GM12891 (cell line): ENCODE data around the gene PPT2.
A peak's percentile ranks its signal among the peaks of the same experiment; 100 is the strongest.

Experiments used
- DNase-seq: peaks from one replicate; pipeline ENCODE4 v3.0.0; 2011; ENCODE audit warnings: low spot score; ENCODE audit not compliant: insufficient read length
- FAIRE-seq: peaks from 2 replicates; lab custom pipeline; 2011; peaks lifted over from hg19 to GRCh38; lab: Jason Lieb, UNC
- PAX5 ChIP-seq: IDR thresholded peaks from 2 replicates; pipeline ENCODE4 v1.6.1; 2011; ENCODE audit warnings: low read length, moderate library complexity, mild to moderate bottlenecking; ENCODE audit not compliant: insufficient read depth, severe bottlenecking
- POLR2A ChIP-seq: IDR thresholded peaks from 2 replicates; pipeline ENCODE4 v1.6.1; 2011; ENCODE audit warnings: low read depth, low read length, control low read depth
- POLR2AphosphoS5 ChIP-seq: IDR thresholded peaks from 2 replicates; pipeline ENCODE4 v1.6.1; 2011; ENCODE audit warnings: low read depth, low read length, control low read depth
- POU2F2 ChIP-seq: IDR thresholded peaks from 2 replicates; pipeline ENCODE4 v1.6.1; 2011; ENCODE audit warnings: low read depth, mild to moderate bottlenecking, control low read depth, low read length, moderate library complexity
- SPI1 ChIP-seq: IDR thresholded peaks from 2 replicates; pipeline ENCODE4 v1.6.1; 2011; ENCODE audit warnings: low read depth, low read length, control low read depth
- TAF1 ChIP-seq: IDR thresholded peaks from 2 replicates; pipeline ENCODE4 v1.6.1; 2011; ENCODE audit warnings: low read depth, low read length, control low read depth

The PPT2 gene

DNA sequence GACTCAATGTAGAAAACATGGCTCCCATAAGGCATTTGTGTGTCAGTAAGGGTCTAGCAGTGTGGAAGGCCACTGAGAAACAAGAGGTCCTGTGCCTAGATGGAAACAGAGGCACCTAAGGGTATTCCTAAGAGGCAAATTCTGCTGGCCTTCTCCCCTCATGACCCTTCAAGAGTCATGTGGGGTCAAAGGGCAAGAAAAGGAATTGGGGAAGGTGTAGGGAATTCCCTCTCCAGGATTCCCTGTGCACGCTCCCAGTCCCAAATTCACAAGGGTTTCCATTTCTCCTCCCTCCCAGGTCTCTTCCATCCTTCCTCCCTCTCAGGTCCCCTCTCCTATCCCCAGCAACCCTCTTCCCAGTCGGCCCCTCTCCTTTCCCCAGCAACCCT, 21.4 kb downstream of the PPT2 start:
- FAIRE-seq, result no peak
- TF ChIP-seq POLR2A, result no peak
- no peak for DNase-seq

DNA sequence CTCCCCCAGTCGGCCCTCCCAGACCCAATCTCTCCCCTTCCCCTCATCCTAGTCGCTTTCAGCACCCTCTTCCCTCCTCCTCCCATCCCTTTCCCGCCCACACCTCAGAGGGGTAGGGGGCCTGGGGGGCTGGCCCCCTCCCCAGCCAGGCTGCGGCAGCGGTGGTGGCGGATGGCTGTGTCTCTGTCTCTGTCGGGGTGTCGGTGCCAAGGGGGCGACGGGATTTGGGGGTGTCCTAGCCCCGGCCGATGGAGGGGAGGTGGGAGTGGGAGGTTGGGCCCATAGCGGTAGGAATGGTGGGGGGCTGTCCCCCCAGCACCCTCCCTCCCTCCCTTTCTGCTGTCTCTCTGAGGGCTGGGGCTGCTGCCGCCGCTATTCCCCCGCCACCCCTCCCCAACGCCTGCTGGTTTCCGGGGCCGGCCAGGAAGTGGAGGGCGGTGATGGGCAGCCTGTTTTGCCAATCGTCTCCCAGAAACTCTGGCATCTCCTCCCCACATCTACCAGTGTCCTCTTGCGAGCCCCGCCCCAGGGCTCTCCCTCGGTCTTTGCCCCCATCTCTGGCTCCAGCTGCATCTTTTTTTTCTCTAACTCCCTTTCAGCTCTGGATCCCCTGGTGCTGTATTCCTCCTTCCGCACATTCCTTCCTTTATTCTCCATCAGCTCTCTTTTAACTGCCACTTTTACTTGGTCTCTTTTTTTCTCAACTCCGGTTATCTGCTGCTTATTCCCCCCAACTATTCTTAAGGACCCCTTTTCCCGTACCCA, 22.0 kb downstream of the PPT2 start, which contains the start of gene AGPAT1:
TSS of gene AGPAT1 (minus strand) at position 374 of the 765 bp plus-strand sequence. CDS start 4,588 bp downstream, outside the sequence.
- DNase-seq (peak; percentile 97), FAIRE-seq (peak; percentile 68)
- TF ChIP-seq PAX5, result no peak
- TF ChIP-seq POLR2A, result no peak; the same call in 1 of the 2 replicates
- TF ChIP-seq POLR2AphosphoS5, result no peak
- TF ChIP-seq POU2F2, result no peak
- TF ChIP-seq TAF1, result no peak
- no peak for TF ChIP-seq SPI1

DNA sequence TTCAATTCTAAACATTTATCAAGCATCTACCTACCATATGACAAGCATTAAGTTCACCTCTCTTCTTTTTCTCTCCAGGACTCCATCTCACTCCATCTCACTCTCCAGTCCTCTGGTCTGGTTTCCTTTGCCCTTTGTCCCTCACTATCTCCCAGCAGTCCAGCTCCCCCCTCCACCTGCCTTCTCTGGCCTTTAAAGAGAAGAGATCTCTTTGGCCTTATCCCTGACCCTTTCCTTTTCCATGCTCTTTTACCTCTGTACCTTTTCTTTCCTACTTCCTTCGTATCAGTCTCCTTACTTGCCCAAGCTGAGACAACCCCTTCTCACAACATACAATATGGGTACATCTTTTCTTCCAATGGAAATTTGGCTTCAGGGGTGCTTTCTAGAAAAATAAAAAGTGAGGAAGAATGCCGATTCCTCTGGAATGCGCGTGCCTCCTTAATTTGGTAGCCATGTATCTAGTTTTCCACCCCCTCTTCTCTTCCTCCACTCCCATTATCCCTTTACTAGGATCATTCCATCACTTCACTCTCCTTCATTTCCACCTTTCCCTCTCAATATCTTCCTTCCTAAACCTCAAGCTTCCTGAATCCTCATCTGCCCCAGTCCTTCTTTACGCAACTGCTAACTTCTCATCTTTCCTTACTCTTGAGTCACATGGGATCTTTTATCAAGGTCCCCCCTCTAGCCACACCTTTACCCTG, 22.7 kb downstream of the PPT2 start:
- TF ChIP-seq POLR2A (no peak), POU2F2 (no peak), PAX5 (no peak), POLR2AphosphoS5 (no peak), TAF1 (no peak), SPI1 (no peak)
- DNase-seq (no peak), FAIRE-seq (no peak)

DNA sequence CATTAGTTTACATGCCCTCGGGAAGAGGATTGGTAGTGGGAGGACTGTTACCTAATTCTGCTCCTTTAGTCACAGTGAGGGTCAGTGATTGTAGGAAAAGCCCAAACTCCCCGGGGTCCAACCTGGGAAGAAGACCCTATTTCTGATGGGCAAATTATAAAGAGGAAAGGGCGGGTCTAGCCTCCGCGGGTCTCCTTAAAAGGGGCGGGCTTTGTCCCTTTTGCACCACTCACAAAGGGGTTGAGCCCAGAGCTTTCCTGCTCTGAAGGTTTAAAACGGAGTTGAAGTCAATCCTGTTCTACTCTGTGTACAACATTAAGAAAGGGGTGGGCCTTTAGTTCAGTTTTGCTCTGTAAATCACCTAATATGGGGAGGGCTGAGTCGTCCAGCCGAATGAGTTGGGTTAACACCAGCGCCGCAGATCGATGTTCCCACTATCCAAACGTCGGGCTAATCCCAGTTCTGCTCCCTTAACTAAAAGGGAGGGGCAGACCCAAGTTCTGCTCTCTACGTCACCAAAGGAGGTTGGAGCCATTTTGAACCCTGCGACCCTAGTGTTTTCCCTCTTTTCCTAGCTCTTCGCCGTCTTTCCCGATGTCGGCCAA, 23.3 kb downstream of the PPT2 start:
- peak; percentile 5 for FAIRE-seq
- TF ChIP-seq POLR2AphosphoS5 (peak; percentile 53), POLR2A (no peak), TAF1 (no peak; the same call in 1 of the 2 replicates), POU2F2 (no peak)
- no peak for DNase-seq

DNA sequence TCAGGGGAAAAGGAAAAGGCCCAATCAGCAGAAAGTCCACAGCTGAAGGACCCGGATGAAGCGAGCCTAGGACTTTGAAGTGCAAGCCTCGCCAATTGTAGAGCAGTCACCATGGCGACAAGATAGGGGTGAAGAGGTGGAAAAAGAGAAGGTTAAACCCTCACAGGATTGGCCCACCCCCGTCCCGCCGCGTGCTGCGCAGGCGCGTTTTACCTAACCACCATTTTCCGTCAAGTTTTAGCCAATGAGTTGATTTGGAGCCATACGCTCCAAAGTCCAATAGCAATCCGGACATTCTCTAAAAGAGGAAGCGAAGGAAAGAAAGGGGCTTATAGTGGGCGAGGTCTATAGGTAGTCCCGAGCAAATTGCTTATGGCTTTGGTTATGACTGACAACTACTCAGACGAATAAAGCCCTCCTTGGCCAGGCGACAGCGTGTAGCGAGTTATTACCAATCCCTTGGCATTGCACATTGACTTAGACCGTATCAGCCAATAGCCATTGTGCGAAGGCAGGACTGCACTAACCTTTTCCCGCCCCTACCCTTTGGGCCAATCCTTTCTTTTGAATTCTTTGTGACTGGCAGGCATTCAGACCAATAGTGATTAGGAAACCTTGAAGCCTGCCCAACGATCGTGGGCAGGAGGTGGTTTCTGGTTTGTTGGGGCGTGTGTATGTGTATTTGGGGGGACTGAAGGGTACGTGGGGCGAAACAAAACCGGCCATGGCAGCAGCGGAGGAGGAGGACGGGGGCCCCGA, 24.0 kb downstream of the PPT2 start, which contains the start of gene RNF5:
TSS of gene RNF5 (plus strand) at position 618 of the 759 bp plus-strand sequence. CDS start at position 725, 107 bp downstream.
- FAIRE-seq (peak; percentile 99), DNase-seq (peak; percentile 90)
- TF ChIP-seq SPI1 (peak; percentile 92), POLR2A (no peak)

DNA sequence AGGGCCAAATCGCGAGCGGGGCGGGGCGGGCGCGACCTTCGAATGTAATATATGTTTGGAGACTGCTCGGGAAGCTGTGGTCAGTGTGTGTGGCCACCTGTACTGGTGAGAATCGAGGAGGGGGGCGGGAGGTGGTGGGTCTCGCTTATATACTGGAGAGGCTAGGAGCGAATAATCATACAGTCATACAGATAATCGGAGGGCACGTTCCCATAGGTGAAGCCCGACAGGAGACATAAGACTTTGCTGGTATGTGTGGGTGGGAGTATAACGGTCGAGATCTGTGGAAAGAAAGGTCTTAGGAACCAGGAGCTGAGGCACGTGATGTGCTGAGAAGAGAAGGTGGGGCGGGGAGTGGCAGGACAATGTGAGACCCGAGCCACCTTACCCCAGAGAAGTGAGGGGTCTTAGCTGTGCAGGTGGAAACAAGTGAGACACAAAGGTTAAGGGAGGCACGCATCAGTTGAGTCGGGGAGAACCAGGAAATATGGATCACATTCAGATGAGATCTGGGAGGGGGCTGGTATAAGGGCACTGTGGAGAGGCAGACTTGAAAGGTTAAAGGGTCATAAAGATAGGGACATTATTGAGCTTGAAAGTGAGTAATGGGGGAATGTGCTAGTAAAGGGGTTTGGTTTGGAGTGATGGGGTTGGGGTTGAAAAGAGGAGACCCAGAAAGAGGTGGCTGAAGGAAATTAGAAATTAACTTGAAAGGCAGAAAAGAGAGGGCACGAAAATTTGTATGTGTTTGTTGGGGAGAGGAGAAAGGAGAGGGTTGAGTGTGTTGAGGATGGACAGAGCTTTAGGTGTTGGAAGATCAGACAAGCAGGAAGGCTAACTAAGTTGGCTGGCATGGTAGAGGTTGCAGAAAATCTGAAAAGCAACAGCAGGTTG, 24.9 kb downstream of the PPT2 start:
- TF ChIP-seq TAF1, result no peak
- no peak for TF ChIP-seq SPI1
- no peak for TF ChIP-seq POU2F2
- TF ChIP-seq POLR2A, result 0 out of 2 replicates have a peak, but pooled peaks have one; percentile 20
- TF ChIP-seq PAX5, result no peak
- no peak for TF ChIP-seq POLR2AphosphoS5
- FAIRE-seq (no peak), DNase-seq (no peak)

DNA sequence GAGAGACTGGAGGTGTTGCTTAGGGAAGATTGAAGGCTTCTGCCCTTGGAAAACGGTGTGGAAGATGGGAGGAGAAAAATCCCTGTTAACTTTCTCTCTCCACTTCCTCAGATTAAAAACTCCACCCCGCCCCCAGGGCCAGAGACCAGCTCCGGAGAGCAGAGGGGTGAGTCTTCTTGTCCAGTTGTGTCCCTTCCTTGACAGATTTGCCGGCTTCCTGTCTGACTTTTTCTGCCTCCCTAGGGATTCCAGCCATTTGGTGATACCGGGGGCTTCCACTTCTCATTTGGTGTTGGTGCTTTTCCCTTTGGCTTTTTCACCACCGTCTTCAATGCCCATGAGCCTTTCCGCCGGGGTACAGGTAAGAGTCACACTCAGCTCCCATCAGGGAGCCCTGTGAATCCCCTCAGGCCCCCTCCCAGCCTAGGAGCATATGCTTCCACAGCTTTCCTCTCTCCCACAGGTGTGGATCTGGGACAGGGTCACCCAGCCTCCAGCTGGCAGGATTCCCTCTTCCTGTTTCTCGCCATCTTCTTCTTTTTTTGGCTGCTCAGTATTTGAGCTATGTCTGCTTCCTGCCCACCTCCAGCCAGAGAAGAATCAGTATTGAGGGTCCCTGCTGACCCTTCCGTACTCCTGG, 25.9 kb downstream of the PPT2 start:
- FAIRE-seq, result no peak
- no peak for DNase-seq
- TF ChIP-seq SPI1, result no peak
- no peak for TF ChIP-seq PAX5
- TF ChIP-seq POLR2AphosphoS5, result no peak
- no peak for TF ChIP-seq POU2F2
- TF ChIP-seq POLR2A, result no peak
- TF ChIP-seq TAF1, result no peak

DNA sequence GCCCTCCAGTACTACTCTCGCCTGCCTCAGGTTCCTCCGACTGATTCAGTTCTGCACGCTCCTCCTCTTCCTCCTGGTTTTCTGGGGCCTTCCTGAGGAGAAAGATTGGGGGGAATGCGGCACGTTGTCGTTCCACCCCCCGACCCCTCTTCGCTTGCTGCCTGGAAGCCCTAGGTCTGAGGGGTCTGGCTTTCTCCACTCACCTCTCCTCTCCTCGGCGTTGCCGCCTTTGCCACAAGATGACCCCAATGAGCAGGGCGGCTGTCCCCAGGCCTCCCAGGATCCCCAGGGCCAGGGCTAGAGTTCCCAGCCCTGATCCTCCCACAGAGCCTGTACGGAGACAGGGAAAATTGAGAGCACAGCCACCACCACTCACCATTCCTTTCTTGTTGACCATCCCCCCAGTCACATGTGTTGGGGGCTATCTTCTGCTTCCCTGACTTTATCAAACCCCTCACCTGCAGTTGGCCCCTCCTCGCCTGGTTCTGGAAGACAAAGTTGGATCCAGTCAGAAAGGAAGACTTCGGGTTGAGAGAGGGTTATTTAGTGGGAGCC, 27.3 kb downstream of the PPT2 start:
- TF ChIP-seq PAX5, result no peak
- no peak for TF ChIP-seq TAF1
- TF ChIP-seq POLR2A, result no peak
- no peak for TF ChIP-seq POLR2AphosphoS5
- TF ChIP-seq SPI1, result no peak
- TF ChIP-seq POU2F2, result no peak
- DNase-seq, result no peak
- FAIRE-seq, result no peak
